ENCODE data around the gene ITGA8.
"Not testable (repeated sequence)": the region's sequence is repeated elsewhere in the genome, so short reads cannot be mapped to it uniquely, and the experiment has no call there.

Gene ITGA8

DNA sequence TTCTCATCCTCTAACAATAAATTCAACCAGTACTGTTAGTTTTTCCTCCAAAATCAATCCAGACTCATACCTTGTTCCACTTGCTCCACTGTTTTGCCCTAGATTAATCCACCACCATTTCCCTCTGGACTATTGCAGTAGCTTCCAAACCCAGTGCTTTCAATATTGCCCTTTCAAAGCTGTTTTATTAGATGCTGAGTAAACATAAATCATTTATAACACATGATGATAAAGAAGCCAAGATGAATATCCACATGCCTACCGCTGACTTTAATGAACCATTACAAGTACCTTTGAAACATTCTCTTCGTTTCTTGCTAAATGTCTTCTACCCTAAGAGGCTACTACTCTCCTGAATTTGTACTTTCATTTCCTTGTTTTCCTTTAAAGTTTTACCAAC is 174.5 kb downstream of the ITGA8 start:
- no peak for DNase-seq

DNA sequence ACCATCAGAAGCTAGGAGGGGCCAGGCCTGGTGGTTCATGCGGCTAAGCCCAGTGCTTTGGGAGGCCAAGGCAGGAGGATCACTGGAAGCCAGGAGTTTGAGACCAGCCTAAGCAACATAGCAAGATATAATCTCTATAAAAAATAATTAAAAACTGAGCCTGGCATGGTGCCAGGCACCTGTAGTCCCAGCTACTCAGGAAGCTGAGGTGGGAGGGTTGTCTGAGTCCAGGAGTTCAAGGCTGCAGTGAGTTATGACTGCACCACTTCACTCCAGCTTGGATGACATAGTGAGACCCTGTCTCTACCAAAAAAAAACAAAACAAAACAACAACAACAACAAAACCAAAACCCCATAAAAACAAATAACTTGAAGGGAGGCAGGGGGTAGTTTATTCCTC is 175.7 kb downstream of the ITGA8 start:
- DNase-seq: no peak

DNA sequence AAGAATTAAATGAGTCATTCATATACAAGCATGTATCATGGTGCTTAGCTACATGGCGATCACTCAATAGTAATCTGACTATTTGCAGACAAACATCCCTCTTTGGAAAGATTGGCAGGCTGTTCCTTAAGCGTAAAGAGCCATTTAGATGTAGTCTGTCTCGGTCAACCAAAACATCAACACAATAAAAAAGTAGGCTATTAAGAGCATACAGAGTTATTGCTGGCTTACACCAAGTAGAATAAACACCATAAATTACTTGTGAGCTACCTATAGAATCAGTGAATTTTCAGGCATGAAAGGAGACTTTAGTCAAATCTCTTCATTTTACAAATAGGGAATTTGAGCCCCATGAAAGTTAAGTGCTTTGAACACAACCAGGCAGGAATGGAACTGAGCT is 176.9 kb downstream of the ITGA8 start:
- DNase-seq: no peak

DNA sequence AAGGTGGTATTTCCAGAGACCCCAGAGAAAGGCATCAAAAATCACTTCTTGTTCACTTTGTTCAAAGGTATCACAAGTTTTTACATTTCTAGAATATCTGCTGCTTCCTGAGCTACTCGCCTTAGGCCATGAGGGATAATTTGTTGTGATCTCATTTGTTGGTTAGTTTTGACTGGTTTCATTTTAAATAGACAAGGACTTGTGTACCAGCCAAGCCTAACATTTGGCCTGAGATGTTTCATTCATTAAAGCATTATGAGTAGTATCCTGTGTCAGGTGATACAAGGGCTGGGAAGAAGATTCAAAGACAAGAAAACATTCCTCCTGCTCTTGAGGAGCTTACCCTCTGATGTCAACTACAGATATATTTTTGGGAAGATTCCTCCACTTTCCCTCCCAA is 178.3 kb downstream of the ITGA8 start:
- DNase-seq: no peak

DNA sequence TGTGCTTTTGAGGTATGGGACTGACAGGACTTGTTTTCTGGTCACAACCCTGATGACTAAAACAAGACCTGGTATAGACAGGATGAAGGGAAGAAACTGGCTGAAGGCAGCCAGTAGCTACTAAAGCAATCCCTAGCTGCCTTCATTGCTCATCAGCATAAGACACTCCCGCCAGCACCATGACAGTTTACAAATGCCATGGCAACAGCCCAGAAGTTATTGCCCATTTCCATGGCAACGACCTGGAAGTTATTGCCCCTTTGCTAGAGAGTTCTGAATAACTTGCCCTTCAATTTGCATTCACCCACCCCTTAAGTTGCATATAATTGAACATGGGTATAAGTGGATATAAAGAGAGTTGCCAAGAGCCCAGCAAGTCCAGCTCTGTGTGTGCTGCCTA is 179.0 kb downstream of the ITGA8 start:
- DNase-seq: no peak

DNA sequence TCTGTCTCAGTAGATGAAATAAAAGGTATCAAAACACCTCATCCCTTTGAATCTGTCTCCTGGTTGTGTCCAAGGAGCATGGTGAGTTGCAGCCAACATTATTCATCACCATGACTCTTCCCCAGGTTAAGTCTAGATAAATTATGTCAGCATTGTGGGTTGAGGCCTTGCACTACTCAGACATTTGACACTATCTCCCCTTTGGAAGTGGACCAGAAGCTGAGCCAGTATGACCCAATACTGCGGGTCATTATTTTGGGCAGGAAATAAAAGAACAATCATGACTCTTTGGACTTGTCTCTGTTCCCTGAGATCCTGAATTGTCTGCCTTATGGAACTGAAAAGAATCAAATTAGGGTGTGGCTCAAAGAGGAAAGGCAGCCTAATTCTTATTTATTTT is 180.5 kb downstream of the ITGA8 start:
- no peak for DNase-seq

DNA sequence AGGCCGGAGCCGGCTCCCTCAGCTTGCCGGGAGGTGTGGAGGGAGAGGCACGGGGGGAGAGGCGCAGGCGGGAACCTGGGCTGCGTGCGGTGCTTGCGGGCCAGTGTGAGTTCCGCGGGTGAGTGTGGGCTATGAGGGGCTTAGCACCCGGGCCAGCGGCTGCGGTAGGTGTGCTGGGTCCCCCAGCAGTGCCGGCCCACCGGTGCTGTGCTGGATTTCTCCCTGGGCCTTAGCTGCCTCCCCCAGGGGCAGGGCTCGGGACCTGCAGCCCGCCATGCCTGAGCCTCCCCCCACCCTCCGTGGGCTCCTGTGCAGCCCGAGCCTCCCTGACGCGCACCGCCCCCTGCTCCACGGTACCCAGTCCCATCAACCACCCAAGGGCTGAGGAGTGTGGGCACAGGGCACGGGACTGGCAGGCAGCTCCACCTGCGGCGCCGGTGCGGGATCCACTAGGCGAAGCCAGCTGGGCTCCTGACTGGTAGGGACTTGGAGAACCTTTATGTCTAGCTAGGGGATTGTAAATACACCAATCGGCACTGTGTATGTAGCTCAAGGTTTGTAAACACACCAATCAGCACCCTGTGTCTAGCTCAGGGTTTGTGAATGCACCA is 184.7 kb downstream of the ITGA8 start:
- not testable (repeated sequence) for DNase-seq

DNA sequence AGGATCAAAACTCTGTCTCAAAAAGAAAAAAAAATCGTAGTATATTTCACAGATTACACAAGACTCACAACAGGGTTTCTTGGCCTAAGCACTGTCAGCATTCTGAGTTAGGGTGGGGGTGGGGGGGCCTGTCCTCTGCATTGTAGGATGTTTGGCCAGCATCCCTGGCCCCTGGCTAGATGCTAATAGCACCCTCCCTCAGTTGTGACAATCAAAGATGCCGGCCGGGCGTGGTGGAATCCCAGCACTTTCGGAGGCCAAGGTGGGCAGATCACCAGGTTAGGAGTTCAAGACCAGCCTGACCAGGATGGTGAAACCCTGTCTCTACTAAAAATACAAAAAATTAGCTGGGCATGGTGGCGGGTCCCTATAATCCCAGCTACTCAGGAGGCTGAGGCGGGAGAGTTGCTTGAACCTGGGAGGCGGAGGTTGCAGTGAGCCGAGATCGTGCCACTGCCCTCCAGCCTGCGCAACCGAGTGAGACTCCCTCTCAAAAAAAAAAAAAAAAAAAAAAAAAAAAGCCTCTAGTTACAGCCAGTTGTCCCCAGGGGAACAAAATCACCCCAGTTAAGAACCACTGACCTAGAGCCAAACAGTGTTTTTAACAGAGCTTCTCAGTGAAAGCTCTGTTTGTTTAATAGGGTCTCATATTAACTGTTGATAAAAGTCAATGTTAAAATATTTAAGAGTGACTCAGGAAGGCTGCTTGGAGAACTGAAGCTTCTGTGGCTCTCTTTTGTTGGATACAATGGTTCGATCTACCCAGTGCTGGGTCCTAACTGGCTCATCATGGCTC is 187.6 kb downstream of the ITGA8 start:
- no peak for DNase-seq

DNA sequence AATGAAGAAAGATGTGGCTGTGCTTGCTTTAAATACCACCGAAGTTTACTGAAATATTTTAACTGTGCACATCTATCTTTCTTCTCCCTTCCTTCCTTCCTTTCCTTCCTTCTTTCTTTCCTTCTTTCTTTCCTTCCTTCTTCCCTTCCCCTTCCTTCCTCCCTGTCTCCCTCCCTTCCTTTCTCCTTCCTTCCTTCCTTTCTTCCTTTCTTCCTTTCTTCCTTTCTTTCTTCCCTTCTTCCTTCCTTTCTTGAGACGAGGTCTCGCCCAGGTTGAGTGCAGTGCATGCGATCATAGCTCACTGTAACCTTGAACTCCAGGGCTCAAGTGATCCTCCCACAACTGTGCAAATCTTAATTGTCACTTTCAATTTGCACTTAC is 190.9 kb downstream of the ITGA8 start:
- DNase-seq: no peak

DNA sequence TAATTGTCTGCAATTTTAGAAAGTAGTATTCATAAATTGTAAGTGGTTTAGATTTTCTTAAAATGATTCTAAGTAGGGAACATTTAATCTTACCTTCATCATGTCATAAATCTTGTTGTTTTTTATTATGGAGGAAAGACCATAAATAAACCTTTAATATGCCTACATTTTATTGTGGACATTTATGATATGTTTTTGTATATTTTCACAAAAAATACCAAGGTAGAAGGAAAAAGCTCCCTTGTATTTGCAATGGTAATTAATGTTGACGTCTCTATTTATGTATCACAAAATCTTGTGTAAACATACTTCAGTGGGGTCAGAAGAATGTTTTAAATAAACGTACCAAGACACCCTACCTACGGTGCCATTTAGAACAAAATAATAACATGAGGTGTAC is 193.0 kb downstream of the ITGA8 start:
- DNase-seq: no peak

DNA sequence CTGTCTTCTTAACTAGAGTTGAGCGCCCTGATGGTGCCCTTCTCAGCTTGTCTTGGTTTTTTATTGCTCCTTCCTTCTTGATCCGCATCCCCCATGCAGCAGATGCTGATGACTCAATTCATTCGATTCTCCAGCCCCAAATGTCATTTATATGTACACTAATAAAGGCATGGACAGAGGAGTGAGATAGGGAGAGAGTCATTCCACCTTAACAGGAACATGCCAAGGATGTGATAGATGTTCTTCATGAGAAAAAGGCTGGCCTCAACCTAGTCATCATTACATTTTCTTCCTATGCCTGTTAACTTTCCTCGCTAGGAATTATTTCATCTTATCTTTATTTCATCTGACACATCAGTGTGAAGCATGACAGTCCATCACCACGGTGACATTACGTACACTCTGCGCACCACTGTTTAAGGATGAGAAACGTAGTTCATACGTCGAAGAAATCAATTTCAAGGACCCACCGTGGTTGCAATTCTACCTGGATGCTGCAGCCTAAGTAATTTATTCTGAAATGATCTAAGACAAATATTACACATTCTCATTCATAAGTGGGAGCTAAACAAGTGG is 198.3 kb downstream of the ITGA8 start:
- DNase-seq: no peak

DNA sequence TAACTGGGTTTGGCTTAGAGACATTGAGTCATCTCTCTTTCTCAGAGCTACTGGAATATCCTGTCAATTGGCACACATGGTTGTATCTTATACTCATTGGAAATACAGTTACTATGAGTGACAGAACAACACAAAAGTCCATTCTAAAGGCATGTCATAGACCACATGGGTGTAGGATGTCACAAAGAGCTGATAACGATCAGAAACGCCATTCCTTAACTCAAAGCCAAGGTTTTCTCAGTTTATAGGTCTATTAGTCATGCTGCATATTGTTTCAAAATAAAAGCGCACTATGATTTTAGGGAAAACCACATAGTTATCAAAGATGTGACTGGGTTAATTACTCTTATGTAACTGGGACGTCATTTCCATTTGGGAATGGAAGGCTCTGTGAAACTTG is 201.5 kb downstream of the ITGA8 start:
- DNase-seq: no peak

DNA sequence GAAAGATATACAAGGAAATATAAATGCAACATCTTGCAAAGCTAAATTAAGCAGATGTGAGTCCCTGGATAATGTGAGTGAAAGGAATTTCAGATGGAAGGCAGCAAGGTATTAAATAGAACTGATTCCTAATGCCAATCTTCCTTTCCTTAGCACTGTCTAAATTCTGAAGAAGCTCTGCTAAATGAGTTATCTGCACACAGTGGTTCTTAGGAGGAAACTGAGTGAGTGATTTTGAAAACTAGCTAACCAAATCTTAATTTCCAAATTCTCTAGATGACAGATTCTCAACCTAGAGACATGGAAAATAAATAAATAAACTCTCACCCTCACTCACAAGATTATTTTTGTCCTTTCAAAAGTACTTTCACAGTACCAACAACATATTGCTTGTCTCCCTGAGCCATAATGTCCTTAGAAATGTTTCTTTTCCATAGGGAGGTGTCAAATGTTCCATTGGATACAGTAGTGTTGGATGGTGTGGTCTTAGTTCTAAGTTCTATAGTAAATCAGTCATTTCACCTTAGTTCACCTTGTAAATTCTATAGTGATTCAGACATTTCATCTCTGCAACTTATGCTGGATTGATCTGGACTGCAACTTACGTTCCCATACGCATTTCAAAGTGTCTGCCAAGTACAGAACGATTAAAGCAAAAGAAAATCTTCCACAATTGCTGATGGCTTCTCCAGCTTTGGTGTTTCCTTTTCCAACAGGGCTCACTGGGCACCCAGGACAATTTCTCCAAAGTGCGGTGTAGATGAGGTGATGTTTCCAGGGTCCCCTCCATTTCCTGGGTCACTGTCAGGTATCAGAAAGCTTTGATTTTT is 203.3 kb downstream of the ITGA8 start:
- DNase-seq: no peak

DNA sequence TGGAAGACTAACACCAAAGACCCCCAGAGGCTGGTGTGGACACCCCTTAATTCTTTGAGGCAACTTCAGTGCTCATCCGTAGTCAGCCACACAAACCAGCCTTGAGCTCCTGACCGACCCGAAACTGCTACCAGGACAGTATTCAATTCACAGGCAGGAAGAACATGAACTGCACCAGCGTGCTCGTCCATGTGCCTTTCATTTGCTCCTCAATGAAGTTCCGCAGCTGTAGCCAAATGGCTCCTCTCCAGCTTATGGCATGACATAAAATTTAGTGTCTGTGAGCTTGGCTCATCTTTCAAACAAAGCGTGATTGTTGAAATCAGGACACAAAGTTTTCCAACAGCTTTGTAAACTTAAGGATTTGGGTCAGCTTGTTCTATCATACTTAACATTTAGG is 204.5 kb downstream of the ITGA8 start:
- no peak for DNase-seq

DNA sequence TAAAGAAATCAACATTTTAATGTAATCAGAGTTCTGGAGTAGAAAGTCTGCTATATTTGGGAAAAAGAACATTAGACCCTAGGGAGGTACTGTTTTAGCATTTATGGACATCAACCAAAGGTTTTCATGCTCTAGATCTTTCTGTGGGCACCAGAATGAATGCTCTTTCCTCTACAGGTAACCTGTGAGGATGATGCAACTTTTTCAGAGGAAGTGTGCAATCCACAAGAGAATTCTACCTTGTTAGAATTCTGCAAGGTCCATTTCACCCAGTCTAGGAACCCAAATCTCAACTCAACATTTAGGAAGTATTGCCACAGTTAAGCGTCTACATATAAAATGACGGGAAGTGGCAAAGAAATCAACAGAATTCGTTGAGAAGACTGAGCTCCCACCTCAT is 208.8 kb downstream of the ITGA8 start:
- no peak for DNase-seq

DNA sequence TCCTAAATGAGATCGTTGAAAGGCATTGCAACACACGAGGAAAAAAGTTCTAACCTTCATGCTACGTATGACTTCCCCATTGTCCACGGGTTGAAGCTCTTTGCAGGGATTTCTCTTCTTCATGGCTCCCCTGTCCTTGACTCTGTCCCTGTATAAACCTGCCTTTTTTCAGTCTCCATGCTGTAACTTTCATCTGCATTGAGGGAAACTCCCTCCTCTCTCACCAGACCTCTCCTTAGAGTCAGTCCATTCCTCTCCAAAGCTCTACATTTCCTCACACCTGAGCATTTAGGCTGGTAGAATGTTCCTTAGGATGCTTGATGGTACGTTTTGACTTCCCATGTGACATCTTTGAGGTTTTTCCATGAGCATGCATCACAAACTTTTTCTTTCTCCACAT is 214.4 kb downstream of the ITGA8 start:
- no peak for DNase-seq

DNA sequence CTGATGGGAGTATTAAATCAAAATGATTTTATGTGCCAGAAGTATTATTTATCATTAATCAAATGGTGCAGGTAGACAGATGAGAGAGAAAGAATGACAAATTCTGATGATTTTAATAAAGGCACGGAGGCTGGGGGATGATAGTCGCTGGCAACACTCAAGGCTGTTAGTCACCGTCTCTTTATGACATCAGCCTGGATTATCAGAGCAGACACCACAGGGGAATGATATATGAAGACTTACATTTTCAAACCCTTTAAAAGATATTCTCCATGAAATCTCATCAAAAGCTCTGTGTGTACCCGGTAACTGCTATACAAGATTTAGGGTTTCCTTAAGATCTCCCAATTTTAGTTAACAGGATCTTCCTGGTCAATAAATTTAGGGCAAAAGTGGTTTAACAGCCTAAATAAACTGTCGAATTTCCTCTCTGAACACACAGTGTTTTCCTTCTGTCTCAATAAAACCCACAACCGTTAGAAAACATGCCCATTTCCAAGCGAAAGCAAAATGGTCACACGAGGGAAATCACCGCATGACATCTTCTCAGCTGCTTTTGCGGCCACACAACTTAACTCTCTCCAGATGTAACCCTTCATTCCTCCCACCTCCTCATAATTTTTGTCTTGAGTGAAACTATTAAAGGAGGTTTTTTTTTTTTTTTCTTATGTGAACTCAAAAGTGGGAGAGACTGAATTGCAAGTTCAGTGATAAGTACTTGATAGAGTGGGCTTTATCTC is 215.5 kb downstream of the ITGA8 start:
- DNase-seq: no peak

DNA sequence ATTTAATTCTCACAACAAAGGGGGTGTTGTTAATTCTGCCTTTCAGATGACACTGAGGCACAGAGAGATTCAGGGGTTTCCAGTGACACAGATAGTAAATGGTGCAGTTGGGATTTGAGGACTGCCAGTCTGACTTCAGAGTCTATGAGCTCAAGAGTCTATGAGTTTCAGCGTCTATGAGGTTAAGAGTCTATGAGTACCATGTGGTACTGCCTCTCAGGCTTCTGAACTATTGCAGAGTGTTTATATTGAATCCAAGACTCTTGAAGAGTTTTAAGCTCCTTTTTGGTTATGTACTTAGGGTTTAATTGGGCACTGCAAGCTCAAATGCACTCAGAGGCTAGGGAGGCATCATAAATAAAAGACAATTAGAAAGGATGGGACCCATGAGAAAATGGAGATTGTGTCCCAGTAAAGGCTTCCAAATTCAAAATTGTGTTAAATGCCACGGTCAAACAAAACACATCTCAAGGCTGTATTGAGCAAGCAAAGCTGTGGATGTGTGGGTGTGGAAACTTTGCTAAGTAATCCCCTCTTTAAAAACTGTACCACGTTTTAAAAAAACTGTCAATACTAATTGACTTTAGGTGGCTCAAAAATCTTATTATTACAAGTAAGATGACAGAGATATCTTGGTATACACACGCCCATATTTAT is 224.7 kb downstream of the ITGA8 start:
- no peak for DNase-seq

DNA sequence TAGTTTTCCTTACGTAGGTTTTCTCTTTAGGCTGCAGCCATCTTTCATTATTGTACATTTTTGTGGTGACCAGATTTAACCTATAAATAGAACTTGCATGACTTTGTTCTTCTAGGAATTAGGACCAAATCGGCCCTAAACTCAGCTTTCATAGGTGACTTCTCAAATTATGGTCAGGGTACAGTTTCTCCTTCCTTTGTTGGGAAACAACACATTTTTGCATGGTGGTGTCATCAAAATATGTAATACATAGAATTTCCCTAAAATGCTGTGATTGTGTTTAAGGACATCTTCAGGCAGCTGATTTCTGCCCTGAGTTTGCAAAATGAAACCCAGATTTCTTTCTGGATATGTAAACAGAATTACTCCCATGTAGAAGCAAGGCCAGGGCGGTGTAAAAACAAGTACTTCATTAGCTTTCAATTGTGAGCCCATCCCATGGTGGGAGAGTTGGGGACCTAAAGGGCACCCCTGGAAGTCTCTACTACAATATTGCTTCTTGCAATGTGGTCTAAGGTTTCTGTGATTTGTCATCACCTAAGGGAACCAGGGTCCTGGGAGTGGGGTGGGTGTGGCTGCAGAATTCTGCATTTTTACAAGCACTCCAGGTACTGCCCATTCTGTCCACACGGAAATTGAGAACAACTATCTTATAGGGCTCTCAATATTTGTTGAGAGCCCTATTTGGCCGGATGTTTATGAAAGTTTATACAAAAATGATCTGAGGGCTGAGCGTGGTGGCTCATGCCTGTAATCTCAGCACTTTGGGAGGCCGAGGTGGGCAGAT is 227.7 kb downstream of the ITGA8 start:
- DNase-seq: no peak

DNA sequence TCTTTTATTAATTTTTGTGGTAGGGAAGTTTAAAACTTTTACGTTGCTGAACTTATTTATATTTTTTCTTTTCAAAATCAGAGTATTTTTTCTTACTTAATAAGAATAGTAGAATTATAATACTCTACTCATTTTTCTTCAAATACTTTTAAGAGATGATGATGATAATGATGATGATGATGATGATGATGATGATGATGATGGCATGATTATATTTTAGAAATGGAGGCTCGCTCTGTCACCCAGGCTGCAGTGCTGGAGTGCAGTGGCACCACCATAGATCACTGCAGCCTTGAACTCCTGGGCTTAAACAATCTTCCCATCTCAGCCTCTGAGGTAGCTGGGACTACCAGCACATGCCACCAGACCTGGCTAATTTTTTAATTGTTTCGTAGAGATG is 230.3 kb downstream of the ITGA8 start:
- DNase-seq: no peak

DNA sequence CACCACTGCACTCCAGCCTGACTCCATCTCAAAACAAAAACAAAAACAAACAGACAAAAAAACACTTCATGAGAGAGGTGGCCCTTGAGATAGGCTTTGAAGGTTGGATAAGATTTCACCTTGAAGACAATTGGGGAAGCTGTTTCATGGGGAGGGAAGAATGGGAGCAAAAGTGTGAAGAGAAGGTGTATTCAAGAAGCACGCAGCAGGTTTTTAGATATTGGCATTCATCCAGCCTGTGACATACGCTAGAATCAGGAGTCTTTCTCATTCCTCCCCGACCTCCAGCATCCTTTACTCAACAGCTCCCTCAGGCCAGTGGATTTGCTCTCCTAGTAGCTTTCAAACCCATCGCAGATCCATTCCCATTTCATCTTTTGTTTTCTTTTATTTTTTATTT is 232.3 kb downstream of the ITGA8 start:
- DNase-seq: no peak

DNA sequence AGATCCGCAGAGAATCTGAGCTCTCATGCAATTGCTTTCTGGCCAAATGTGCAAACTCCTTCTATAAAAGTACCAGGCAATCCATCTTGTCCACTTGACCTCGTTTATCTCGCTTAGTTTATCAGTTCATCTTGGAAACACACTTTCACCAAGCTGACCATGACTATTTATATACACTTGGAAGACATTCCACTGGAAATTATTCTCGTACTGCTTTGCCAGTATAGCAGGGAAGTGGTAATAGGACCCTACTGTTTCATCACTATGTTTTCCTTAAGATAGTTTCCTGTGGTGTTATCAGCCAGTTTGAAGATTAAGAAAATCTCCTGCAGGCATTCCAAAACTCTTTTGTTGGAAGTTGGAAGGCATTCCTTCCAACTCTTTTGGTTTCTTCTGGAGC is 233.3 kb downstream of the ITGA8 start:
- DNase-seq: no peak
